Activated naive CD4-positive, alpha-beta T cell treated with Interleukin-2 at 50 U/mL for 16 hours (primary cell): Measurements from ENCODE around the gene SPINT4.

Experiments used
- DNase-seq: peaks from one replicate; pipeline ENCODE4 v3.0.0-alpha.2; 2020

The SPINT4 gene

GRCh38 chr20:45765980-45766379 is 43.8 kb downstream of the SPINT4 start:
- DNase-seq, result no peak

- no peak for DNase-seq
Observed at GRCh38 chr20:45768479-45768878, 46.3 kb downstream of the SPINT4 start.

- peak; percentile 79 for DNase-seq
Observed at GRCh38 chr20:45771182-45771759, 49.1 kb downstream of the SPINT4 start.

- DNase-seq, result no peak
Observed at GRCh38 chr20:45772693-45773092, 50.5 kb downstream of the SPINT4 start.

GRCh38 chr20:45774945-45775344 is 52.8 kb downstream of the SPINT4 start:
- DNase-seq, result no peak

- no peak for DNase-seq
Observed at GRCh38 chr20:45775411-45775810, 53.3 kb downstream of the SPINT4 start.
